Activated CD4-positive, CD25-positive, alpha-beta regulatory T cell treated with anti-CD3 and anti-CD28 coated beads, Interleukin-2, amount 50 U/mL, for 16 hours (primary cell): ENCODE data around the gene ULK1.
"Not testable (repeated sequence)": the region's sequence is repeated elsewhere in the genome, so short reads cannot be mapped to it uniquely, and the experiment has no call there.

Experiments used
- DNase-seq: peaks from one replicate; pipeline ENCODE4 v3.0.0-alpha.2; 2020; ENCODE audit warnings: low read depth, low spot score

ULK1 gene

GRCh38 chr12:131941987-131942341 lies 47.5 kb downstream of the ULK1 start:
- DNase-seq = no peak

- no peak for DNase-seq
These were observed 48.2 kb downstream of the ULK1 start for GRCh38 chr12:131942671-131943070.

GRCh38 chr12:131943389-131943788 lies 49.0 kb downstream of the ULK1 start:
- no peak for DNase-seq

GRCh38 chr12:131943876-131944275 lies 49.5 kb downstream of the ULK1 start:
- no peak for DNase-seq

GRCh38 chr12:131944601-131945251 lies 50.3 kb downstream of the ULK1 start:
- DNase-seq = no peak

GRCh38 chr12:131946757-131947156 lies 52.3 kb downstream of the ULK1 start:
- DNase-seq = no peak

GRCh38 chr12:131947482-131948027 lies 53.1 kb downstream of the ULK1 start:
- DNase-seq = no peak

GRCh38 chr12:131948166-131948712 lies 53.8 kb downstream of the ULK1 start:
- no peak for DNase-seq

- DNase-seq = not testable (repeated sequence)
These were observed 54.5 kb downstream of the ULK1 start for GRCh38 chr12:131948713-131949430.

GRCh38 chr12:131949431-131950181 lies 55.2 kb downstream of the ULK1 start, which contains the start of gene EP400:
Gene EP400 (plus strand): TSS chr12:131949942. CDS start chr12:131960620, 10,678 bp downstream.
- DNase-seq = peak; percentile 86

GRCh38 chr12:131950182-131950913 lies 55.9 kb downstream of the ULK1 start:
- DNase-seq = no peak

- DNase-seq = not testable (repeated sequence)
These were observed 59.4 kb downstream of the ULK1 start for GRCh38 chr12:131953810-131954209.

- DNase-seq = not testable (repeated sequence)
These were observed 60.0 kb downstream of the ULK1 start for GRCh38 chr12:131954460-131954859.

GRCh38 chr12:131959116-131959515 lies 64.7 kb downstream of the ULK1 start:
- DNase-seq = no peak

GRCh38 chr12:131959641-131960589 lies 65.5 kb downstream of the ULK1 start:
- no peak for DNase-seq

GRCh38 chr12:131960590-131961325 lies 66.3 kb downstream of the ULK1 start:
- DNase-seq = not testable (repeated sequence)

- DNase-seq = not testable (repeated sequence)
These were observed 66.9 kb downstream of the ULK1 start for GRCh38 chr12:131961328-131961727.

- DNase-seq = no peak
These were observed 67.6 kb downstream of the ULK1 start for GRCh38 chr12:131962069-131962468.

GRCh38 chr12:131963381-131963780 lies 69.0 kb downstream of the ULK1 start:
- DNase-seq = no peak
